Dermis blood vessel endothelial cell (primary cell): Measurements from ENCODE around the gene LRRC2. TPM values are rescaled to one million over a fixed set of nuclear protein-coding genes. Genes with fewer than 3 reads are reported as not detected.
"Not testable (repeated sequence)": the region's sequence is repeated elsewhere in the genome, so short reads cannot be mapped to it uniquely, and the experiment has no call there.

Source experiments
- DNase-seq: peaks from one replicate; pipeline ENCODE4 v3.0.0; 2010
- total RNA-seq: library from RNA; depleted of rRNA; stranded (reverse); fragments of >200 nt; gene quantifications from 2 replicates; pipeline ENCODE4 v1.2.3, GENCODE V29; 2014

The LRRC2 gene, protein sequence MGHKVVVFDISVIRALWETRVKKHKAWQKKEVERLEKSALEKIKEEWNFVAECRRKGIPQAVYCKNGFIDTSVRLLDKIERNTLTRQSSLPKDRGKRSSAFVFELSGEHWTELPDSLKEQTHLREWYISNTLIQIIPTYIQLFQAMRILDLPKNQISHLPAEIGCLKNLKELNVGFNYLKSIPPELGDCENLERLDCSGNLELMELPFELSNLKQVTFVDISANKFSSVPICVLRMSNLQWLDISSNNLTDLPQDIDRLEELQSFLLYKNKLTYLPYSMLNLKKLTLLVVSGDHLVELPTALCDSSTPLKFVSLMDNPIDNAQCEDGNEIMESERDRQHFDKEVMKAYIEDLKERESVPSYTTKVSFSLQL
- total RNA-seq = under 0.01 and 0.09 TPM in 2 replicates

DNA sequence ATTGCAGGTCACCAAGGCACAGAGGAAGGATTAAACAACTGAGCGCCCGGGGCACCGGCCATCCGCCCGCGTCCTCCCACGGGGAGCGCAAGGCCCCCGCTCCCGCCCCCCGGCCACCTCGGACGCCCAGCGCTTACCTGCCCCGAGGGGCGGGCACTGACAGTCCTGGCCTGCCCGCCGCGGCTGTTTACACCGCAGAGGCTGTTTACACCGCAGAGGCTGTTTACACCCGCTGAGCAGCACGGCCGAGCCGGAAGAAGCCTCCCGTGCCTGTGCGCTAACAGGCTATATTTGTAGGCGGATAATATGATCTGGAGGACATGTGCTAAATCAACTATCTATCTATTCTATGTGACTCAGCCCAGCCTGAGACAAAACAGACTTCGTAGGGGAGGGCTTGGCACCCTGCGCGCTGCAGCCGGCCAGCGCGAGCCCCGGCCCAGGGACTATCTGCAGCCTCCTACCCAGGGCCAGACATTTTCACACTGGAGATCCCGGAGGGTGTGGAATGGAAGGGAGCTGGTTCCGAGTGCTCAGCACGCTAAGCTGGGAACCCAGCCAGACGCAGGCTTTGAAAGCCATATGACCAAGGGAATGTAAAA lies at the start of gene LRRC2:
Gene LRRC2, minus strand, starts transcription at position 263 of the 602 bp plus-strand sequence. CDS start 14,711 bp downstream, outside the sequence.
- DNase-seq = peak; percentile 41

DNA sequence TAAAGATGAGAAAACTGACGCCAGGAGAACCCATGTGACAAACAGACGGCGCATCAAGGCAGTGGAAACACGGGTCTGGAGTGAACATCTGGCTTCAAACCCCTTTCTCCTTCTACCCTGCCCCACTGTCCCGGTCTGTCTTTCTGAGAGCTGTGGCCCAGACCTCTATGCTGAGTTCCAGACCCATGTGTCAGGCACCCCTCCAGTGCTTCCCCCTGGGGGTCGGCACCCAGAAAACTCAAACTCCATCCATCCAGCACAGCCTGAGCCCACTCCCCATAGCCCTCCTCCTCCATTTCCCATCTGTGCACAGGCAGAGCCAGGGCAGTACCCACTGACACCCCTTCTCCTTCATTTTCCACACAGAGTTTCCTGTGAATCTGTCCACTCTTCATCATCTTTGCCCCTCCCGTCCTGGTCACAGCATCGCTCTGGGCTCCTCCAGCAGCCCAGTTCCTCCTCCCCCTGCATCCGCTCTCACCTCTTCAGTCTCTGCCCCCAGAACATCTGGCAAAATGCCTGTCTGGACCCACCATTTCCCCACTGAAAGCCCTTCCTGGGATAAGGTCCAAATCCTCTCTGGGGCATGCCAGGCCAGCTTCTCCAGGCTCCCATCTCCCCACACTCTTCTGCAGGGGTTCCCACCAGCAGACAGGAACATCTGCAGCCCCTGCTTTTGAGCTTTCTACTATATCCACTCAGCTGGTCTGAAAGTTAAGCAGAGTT lies 49.1 kb upstream of the LRRC2 start:
- DNase-seq = no peak

DNA sequence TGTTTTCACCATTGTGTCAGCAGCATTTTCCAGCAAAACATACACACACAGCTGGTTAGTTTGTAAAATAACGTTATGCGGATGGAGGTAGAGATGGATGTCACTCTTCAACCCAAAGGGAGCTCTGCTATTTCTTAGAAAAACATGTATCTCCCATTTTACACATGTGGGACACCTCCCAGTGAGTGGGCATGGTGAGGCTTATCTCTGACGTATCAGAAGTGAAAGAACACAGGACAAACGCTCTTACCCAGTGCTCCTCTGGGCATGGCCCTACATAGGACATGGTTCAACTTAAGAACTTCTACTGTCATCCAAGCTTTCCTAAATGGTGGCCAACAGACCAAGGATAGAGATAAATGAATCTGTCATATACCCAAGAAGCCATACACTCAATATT lies 48.3 kb upstream of the LRRC2 start:
- no peak for DNase-seq

DNA sequence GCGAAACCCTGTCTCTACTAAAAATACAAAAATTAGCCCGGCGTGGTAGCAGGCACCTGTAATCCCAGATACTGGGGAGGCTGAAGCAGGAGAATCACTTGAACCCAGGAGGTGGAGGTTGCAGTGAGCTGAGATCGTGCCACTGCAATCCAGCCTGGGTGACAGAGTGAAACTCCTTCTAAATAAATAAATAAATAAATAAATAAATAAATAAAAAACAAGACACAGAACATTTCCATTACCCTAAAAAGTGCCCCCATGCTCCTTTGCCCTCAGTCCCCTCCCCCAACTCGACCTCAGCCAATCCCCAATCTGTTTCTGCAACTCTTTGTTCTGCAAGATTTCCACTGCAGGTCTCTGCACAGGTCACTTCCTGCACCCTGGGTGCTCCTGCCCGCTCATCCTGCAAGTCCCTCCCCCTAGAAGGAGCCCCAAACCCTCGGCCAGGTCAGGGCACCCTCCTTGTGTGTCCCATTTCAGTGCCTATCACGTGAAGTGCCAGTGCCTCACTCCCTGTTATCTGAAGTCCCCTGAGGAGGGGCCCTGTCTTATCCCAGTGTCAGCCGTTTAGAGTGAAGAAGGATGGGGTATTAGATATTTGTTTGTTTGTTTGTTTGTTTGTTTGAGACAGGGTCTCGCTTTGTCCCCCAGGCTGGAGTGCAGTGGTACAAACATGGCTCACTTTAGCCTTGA lies 47.4 kb upstream of the LRRC2 start:
- no peak for DNase-seq

DNA sequence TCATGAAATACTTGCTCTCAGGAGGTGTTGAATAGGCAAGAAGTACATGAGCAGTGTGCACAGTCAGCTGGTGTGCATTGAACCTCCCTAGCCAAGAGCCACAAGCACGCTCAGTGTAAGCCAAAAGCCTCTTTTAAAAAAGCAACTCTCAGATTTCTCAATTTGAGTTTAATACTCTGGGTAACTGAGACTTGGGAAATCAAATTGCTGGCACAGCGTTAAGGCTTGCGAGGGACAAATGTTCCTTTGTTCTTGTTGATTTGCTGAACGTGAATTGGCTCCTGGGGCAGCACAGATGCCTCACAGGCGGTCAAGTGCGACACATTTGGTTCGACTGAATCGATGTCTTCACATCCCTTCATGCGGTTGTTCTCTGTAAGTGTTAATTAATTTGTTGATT lies 46.2 kb upstream of the LRRC2 start, which contains the start of gene FAM240A:
Gene FAM240A, plus strand, starts transcription at position 202 of the 400 bp plus-strand sequence. Its CDS starts 159 bp downstream, at position 361.
- DNase-seq = no peak

DNA sequence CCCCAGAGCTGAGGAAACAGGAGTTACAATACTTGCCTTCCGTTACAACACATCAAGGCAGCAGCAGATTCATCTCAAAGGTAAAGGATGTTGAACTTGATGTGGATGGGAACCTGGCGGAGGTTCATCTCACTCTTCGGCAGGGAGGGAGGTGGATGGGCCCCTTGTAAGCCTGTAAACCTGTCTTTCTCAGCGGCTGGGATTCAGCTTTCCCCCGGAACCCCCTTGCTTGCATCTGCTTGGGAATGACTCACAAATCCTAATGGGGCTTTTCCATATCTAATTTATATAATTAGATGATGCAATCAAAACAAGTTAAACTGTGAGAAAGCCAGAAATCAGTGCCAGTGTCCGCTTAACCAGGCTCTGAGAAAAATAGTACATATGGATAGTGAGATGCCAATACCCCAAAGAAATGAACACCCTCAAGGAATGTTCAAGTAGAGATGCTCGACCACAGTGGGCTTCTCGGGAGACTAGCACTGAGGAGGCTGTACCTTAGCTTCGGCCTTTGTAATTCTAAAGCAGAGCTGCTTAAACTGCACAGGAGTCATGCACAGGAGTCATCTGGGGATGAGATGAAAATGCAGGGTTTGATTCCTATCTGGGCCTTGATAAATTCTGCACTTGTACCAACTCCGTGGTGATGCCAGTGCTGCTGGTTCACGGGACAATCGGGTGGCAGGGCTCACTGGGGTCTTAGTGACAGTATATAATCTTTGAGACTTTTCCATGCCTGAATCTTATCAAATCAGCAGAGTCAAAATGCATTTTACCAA lies 44.0 kb upstream of the LRRC2 start:
- DNase-seq = no peak

DNA sequence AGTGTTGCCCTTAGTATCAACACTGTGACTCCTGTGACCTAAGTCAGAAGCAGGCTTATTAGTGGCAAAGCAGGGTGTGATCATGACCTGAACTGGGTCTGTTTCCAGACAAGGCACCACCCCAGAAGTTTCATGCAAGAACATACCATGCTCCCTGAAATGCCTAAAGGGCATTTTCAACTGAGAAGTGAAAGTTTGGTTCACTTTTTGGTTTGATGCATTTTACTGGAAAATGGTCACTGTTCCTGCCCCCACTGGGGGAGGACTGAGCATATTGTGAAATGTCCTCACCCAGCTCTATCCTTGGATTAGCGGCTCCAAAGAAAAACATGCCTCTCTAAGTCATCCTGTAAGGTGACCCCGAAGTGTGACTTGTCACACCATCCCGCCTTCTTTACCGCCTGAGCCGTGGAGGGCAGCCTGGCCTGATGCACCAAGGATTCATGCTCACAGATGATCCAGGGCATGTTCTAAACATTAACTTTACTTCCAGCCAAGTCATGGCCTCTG lies 43.2 kb upstream of the LRRC2 start:
- DNase-seq = no peak

DNA sequence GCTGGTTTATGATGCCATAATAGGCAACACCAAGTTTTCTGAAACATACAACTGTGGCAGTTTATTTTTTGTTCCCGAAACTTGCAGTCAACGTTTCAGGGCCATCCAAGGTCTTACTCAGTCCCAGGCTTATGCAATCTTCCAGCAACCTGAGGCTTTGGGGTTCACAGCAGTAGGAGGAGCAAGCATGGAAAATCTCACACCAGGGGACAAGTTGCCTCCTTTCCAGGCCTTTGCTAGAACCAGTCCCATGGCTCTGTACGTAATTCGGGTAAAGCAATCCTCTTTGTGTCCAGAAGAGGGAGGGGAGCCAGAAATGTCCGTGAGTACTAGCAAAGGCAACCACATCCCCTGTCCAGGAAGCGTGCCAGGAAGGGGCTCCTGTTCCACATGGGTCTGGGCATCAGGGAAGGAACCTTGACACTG lies 41.5 kb upstream of the LRRC2 start:
- peak; percentile 21 for DNase-seq

DNA sequence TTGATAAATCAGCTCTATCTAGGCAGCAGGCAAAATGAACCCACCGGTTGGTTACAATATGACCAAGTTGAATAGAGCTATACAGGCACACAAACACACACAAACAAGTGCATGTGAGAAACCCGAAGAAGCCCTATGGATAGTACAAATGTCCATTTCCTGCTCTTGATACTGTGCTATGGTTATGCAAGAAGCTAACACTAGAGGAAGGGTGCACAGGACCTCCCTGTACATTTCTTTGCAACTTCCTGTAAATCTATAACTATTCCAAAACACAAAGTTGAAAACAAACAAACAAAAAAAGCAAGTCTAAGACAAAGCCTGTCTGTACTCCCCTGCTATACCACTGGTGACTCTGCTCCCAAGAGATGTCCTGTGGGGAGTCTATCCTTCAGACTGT lies 38.0 kb upstream of the LRRC2 start:
- no peak for DNase-seq

DNA sequence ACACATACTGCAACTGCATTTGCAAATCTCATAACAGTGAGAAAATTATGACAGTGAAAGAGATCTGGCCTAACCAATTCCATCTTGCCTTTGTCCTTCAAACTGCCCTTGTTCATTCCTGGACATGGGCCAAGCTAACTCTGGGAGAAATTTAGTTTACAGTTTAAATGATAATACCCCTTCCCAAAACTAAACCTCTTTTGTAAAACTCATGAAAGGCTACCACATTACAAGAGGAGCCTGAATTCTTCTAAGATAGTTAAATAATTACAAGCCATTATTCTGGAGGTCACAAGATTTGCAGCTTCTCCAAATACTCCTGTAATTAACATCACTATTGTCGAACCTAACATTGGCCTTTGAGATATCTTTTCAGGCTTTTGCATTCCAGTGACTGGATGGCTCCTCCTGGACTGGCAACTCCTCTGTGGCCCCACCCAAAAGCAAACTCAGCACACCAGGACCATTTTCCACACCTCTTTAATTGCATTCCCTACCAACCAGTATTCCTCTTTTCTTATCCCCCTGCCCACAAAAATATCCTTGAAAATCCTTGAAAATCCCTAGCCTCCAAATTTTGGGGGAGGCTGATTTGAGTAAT lies 37.4 kb upstream of the LRRC2 start:
- DNase-seq = no peak

DNA sequence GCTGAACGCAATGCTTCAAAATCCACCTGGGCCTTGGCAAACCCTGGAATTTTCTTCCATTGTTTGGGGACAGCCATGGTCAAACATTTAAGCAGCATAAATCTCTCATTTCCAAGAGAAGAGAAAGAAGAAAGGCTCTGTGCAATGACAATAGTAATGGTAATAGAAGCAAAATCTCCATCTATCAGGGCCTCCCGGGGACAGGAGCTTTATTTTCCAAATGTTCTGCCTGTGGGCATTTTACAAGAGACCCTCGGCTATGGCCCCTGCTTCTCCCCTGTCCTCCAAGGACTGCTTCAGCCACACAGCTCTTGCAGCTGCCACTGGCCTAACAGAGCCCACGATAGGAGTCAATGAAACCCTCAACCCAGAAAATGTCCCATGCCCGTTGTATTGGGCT lies 33.5 kb upstream of the LRRC2 start:
- no peak for DNase-seq

DNA sequence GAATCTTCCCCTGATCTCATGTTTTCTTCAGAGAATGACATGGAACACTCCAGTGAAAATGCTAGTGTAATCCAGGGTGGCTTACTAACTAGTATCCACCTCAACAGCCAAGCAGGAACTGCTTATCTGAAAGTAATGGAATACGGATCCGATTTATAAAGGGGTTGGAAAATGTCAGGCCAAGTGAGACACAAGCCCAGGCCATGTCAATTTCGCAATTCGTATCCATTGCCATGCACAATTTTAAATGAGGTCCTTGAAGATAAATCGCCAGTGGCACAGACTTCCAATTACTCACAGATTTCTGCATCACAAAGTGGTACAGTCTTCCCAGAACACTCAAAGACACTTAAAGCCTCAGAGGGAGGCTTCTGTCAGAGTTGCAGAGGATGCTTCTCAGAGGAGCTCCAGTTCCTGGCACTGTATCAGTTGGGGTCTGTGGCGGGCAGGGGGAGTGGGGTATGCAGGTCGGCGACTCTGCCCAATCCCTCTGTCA lies 29.8 kb upstream of the LRRC2 start:
- no peak for DNase-seq

DNA sequence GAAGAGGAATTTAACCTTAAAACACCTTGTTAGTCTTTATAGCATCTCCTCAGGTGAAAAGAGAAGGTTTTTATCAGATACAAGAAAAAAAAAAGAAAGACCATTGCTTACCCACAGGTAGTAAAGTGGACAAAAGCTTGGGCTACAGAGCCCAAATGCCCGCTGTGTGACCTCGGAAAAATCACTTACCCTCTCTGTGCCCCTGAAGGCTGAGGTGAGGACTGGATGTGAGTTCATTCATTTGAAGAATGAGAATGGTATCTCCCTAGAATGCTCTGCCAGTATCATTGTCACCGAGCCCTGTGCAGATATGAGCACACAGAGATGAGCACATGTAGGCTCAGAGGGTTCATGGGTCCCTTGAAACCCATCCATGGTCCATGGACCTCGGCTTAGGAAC lies 28.6 kb upstream of the LRRC2 start:
- no peak for DNase-seq

DNA sequence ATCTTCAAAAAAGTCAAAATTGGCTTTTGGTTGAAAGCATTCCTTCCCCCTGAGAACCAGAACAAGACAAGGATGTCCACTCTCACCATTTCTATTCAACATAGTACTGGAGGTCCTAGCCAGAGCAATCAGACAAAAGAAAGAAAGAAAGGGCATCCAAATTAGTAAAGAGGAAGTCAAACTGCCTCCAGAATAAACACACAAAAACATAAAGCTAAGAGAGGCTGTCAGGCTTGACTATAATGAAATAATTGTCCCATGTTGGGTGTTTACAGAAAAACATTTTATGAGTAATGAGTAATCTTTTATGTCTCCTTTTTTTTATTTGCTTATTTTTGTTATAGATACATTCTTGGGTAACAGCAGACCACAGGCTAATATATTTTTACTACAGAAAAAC lies 27.9 kb upstream of the LRRC2 start:
- no peak for DNase-seq

DNA sequence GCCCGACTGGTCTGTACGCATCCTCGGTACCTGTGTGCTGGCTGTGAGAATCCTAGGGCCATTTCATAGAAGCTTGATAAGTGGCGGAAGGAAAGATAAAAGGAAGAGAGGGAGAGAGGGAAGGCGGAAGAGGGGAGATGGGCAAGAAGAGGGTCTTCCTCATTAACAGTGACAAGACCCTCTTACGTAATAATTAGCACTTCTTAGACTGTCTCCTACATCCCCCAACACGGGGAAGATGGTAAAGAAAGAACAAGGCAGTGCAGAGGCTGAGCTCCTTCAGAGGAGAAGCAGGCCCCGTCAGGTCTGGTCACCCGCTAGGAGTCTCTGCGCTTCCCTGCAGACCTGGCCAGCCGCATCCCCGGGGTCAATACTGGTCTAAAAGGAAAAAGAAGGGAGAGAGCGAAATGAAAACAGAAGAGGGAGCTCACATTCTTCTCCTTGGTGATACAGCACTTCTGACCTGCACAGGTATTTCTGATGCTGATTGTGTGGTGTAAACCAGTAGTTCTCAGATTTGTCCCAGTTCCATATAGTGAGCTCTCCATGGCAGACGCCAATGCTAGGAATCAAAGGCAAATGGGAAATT lies 27.3 kb upstream of the LRRC2 start:
- DNase-seq = no peak

DNA sequence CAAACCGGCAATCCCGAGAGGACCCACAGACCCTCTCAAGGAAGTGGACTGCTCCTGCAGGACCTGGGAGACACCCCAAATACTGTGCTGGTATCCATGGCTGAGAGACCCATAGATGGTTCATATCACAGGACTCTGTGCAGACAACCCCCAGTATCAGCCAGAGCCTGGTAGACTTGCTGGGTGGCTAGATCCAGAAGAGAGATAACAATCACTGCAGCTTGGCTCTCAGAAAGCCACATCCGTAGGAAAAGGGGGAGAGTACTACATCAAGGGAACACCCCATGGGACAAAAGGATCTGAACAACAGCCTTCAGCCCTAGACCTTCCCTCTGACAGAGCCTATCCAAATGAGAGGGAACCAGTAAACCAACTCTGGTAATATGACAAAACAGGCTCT lies 21.2 kb upstream of the LRRC2 start:
- DNase-seq = not testable (repeated sequence)

DNA sequence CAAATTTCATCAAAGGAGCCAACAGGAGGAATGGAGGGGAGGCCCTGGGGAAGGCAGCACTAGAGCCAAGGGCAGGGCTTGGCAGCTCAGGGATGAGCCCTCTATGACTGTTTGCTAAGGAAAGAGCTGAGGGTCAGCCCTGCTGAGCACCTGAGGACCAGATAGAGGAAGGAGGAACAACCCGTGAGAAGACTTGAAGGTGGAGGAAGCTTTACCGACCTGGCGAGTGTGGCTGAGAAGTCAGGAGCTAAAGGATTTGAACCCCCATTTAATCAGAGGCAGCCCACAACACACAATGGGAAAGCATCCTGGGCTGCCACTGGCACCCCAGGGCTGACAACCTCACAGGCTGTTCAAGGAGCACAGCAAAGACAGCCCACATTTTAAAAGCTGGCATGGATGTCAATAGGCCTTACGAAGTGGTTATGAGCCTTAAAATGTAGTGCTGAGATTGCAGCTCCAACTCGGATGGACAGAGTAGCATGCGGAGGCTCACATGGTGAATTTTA lies 20.7 kb upstream of the LRRC2 start:
- no peak for DNase-seq

DNA sequence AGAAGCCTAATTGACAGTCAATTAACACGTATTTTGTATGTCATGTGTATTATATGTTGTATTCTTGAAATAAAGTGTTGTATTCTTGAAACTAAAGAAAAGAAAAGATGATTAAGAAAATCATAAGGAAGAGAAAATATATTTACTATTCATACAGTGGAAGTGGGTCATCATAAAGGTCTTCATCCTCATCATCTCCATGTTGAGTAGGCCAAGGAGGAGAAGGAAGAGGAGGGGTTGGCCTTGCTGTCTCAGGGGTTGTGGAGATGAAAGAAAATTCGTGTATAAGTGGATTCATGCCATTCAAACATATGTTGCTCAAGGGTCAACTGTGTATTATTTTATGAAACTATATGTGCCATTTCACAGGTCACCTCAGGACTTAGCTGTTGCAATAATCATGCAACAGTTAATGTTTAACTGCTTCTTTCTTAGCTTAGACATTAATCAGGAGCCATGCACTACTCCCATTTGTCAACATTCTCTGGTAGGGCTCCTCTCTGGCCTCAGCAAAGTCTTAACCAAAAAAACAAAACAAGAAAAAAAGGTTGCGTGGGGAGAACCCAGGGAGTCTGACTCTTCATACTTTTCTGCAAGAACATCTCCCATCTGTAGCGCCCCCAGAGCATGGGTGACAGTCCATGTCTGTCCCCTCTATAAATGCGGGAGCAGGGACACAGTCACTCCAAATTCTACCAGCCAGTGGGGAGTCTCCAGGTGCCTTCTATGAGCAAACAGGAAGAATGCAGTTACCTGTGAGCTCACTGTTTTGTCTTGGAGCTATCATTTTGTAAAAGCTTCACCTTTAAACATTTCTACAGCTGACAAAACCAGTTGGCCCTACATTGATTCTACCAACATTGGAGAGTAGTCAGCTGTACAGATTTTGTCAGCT lies 19.9 kb upstream of the LRRC2 start:
- DNase-seq = no peak
